ENCODE measurements around the gene LDHB.
"Not testable (repeated sequence)": the region's sequence is repeated elsewhere in the genome, so short reads cannot be mapped to it uniquely, and the experiment has no call there.

The LDHB gene

GRCh38 chr12:21657326-21658077, at the start of gene LDHB:
LDHB (minus strand) TSS chr12:21657842; CDS start chr12:21654671, 3,171 bp downstream.
- DNase-seq = peak; percentile 100

- DNase-seq = no peak
Observed at GRCh38 chr12:21704847-21705246, 47.2 kb upstream of the LDHB start.

DNA sequence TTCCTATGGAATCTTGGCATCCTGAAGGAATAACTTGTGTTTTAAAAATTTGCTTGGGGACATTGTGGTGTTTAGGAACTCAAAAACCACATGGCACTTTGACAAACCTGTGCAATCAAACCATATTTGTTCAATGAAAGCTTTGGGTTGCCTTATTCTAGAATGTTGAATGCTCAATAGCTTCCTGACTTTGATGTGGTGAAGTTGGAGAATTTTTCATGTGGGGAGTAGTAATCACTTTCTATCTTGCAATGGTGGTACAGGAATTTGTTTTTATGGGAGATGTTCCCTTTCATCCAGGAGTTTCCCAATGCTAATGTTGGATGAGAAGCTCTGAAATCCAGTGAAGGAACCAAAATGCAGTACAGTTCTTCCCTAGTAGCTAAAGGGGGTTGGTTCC, 42.2 kb upstream of the LDHB start:
- DNase-seq = no peak

GRCh38 chr12:21697904-21698630, 40.4 kb upstream of the LDHB start:
- DNase-seq = peak; percentile 75

DNA sequence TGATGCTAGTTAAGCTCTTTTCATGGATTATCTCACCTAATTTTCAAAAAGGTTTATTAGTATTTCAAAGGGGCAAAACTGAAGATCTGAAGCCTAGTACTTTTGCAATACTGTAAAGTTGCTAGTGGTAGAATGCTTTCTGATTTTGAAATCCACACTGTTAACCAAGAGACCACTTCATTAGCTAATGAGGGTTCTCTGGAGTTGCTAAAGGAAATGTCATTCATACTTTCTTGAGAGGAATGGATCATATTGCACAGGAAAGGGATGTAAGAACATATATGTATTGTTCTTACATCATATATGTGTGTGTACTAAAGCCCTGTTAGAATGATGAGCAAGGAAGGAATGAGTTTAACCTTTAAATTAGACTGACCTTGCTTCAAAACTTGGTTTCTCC, 39.0 kb upstream of the LDHB start:
- no peak for DNase-seq

- DNase-seq = no peak
Observed at GRCh38 chr12:21695986-21696385, 38.3 kb upstream of the LDHB start.

DNA sequence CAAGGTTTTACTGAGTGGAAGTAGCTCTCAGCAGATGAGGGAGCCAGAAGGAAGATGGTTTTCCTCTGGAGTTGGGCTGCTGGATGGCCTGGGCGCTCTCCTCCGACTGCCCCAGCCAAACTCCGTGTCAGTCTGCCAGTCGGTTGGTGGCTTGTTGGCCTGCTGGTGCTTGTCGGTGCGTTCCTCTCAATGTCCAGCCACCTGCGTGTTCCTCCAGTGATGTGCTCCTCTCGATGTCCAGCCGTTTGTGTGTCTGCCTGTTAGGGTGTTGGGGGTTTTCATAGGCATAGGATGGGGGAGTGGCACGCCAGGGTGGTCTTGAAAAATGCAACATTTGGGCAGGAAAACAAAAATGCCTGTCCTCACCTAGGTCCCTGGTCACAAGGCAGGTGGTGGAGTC, 37.0 kb upstream of the LDHB start:
- no peak for DNase-seq

DNA sequence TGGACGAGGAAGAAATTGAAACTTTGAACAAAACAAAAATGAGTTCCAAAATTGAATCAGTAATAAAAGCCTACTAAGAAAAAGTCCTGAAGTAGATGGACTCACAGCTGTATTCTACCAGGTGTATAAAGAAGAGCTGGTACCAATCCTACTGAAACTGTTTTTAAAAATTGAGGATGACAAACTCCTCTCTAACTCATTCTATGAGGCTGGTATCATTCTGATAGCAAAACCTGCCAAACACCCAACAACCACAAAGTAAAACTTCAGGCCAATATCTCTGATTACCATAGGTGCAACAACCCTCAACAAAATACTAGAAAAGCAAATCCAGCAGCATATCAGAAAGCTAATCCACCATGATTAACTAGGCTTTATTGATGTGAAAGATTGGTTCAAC, 33.9 kb upstream of the LDHB start:
- no peak for DNase-seq

- no peak for DNase-seq
Observed at GRCh38 chr12:21690704-21691368, 33.2 kb upstream of the LDHB start.

DNA sequence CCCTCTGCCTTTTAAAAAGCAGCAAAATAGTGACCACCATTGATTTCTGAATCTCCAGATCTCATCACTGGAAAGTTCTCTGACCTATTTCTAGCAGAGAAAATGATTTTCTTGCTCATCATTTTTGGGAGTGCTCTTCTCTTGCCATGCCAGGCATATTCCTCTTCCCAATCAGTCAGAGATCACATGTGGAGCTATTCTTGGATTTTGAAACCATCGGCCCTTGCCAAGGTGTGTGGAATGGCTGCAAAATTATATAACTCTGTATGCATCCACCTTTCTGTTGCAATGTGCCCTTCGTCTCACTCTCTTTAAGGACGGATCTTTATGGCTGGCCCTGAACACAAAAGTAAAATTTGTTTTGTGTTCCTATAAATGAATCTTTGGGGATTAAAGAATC, 25.5 kb upstream of the LDHB start:
- no peak for DNase-seq

- no peak for DNase-seq
Observed at GRCh38 chr12:21678959-21679358, 21.3 kb upstream of the LDHB start.

DNA sequence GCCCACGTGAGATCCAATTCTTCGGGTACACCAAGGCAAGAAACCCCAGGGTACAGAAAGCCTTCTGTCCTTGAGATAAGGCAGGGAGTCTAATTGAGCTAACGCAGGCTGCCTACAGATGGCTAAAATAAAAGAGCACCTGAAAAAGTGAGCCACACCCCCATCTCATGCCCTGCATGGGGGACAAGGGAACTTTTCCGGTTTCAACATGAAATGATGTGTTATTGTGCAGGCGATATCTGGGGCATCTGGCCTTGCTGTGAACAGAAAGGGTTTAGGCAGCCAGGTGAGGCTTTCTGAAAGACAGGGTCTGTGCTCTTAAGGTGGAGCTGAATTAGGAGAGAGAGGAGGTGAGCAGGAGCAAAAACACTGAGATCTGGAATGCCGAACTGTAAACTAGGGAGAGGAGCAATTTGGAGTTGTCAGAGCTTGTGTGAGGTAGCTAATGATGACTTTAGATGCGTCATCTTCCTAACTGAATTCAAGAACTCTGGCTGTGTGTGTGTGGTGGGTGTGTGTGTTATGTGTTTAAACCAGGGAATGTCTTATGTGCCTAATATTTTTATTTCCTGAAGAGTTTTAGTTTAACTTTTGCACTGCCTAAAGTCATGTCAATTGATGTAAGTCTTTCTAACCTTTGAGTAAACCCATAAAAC, 20.1 kb upstream of the LDHB start:
- no peak for DNase-seq

DNA sequence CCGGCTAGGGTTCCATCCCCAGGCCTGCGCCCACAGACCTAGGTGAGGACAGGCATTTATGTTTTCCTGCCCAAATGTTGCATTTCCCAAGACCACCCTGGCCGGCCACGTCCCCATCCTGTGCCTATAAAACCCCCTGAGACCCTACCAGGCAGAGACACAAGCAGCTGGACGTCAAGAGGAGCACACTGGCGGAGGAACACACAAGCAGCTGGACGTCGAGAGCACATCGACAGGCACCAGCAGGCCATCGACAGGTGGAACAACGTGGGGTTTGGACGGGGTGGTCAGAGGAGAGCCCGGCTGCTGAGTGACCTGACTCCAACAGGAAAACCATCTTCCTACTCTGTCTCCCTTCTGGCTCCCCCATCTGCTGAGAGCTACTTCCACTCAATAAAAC, 19.6 kb upstream of the LDHB start:
- no peak for DNase-seq

- peak; percentile 30 for DNase-seq
Observed at GRCh38 chr12:21676776-21677175, 19.1 kb upstream of the LDHB start.

DNA sequence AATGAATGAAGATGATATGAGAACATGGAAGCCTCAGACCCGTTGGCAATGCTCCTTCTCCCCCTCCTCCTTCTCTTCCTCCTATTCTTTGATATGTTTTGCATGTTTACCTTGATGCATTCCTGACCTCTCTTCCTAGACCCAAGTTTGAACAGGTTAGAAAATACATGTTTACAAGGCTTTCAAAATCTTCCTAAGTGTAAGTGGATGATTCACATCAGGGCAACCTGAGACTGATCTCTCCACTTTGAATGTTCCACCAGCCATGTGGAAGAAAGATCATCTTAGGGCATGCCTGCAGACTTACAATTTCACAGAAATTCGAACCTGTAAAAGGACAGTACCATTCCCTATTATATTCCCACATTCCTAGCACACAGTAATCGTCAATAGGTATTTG, 18.0 kb upstream of the LDHB start:
- DNase-seq = peak; percentile 58

DNA sequence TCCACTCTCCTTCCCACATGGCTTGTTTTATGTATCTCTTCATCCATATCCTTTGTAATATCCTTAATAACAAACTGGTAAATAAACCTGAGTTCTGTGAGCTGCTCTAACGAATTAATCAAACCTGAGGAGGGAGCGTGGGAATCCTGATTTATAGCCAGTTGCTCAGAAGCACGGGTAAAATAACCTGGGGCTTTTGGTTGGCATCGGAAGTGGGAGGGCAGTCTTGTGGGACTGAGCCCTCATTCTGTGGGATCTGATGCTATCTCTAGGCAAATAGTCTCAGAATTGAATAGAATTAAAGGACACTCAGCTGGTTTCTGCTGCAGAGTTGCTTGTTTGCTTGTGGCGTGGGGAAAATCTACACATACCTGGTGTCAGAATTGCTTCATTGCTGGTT, 17.5 kb upstream of the LDHB start:
- DNase-seq = no peak

GRCh38 chr12:21673830-21674552, 16.3 kb upstream of the LDHB start:
- not testable (repeated sequence) for DNase-seq

GRCh38 chr12:21672146-21672545, 14.5 kb upstream of the LDHB start:
- peak; percentile 48 for DNase-seq

- peak; percentile 83 for DNase-seq
Observed at GRCh38 chr12:21666722-21667121, 9.1 kb upstream of the LDHB start.

GRCh38 chr12:21665816-21666215, 8.2 kb upstream of the LDHB start:
- DNase-seq = peak; percentile 37

DNA sequence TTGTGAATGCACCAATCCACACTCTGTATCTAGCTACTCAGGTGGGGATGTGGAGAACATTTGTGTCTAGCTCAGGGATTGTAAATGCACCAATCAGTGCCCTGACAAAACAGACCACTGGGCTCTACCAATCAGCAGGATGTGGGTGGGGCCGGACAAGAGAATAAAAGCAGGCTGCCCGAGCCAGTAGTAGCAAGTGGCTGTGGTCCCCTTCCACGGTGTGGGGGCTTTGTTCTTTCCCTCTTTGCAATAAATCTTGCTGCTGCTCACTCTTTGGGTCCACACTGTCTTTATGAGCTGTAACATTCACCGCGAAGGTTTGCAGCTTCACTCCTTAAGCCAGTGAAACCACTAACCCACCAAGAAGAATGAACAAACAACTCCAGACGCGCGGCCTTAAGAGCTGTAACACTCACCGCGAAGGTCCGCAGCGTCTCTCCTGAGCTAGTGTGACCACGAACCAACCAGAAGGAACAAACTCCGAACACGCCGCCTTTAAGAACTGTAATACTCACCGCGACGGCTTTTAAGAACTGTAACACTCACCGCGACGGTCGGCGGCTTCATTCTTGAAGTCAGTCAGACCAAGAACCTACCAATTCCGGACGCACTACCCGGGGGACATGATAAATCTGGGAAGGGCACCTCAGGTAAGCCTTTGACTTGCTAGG, 4.6 kb upstream of the LDHB start:
- peak; percentile 89 for DNase-seq
